Tongue (tissue), 2 donors: ENCODE measurements around the gene PPID. TPM values are rescaled to one million over a fixed set of nuclear protein-coding genes. Genes with fewer than 3 reads are reported as not detected.
"Not testable (repeated sequence)": the region's sequence is repeated elsewhere in the genome, so short reads cannot be mapped to it uniquely, and the experiment has no call there.

Experiments
- DNase-seq: peaks from one replicate; pipeline ENCODE4 v3.0.0-alpha.2; 2015
- total RNA-seq: library from RNA; depleted of rRNA; stranded (reverse); fragments of >200 nt; gene quantifications from one replicate; pipeline ENCODE4 v1.2.3, GENCODE V29; 2014

PPID gene
- total RNA-seq = 39.3 TPM

GRCh38 chr4:158722917-158723793 lies at the start of gene PPID:
Gene PPID, minus strand, starts transcription at chr4:158723396. Its CDS starts 108 bp downstream, at chr4:158723288.
- DNase-seq = peak; percentile 93

- no peak for DNase-seq
Measured at GRCh38 chr4:158771776-158772175, 48.6 kb upstream of the PPID start.

- DNase-seq = no peak
Measured at GRCh38 chr4:158770671-158771070, 47.5 kb upstream of the PPID start.

- DNase-seq = peak; percentile 57
Measured at GRCh38 chr4:158769175-158769921, 46.2 kb upstream of the PPID start.

GRCh38 chr4:158768555-158769174 lies 45.5 kb upstream of the PPID start, which contains the start of gene FNIP2:
Gene FNIP2, plus strand, starts transcription at chr4:158769026. Its CDS starts 187 bp downstream, at chr4:158769213.
- DNase-seq = peak; percentile 89

- DNase-seq = no peak
Measured at GRCh38 chr4:158767451-158767850, 44.3 kb upstream of the PPID start.

- no peak for DNase-seq
Measured at GRCh38 chr4:158766434-158767044, 43.3 kb upstream of the PPID start.

GRCh38 chr4:158763462-158763861 lies 40.3 kb upstream of the PPID start:
- DNase-seq = no peak

- no peak for DNase-seq
Measured at GRCh38 chr4:158762553-158762952, 39.4 kb upstream of the PPID start.

GRCh38 chr4:158760866-158761265 lies 37.7 kb upstream of the PPID start:
- no peak for DNase-seq

GRCh38 chr4:158759539-158759938 lies 36.3 kb upstream of the PPID start:
- not testable (repeated sequence) for DNase-seq

- DNase-seq = no peak
Measured at GRCh38 chr4:158758703-158759102, 35.5 kb upstream of the PPID start.

- no peak for DNase-seq
Measured at GRCh38 chr4:158758142-158758541, 34.9 kb upstream of the PPID start.

- DNase-seq = no peak
Measured at GRCh38 chr4:158756588-158756987, 33.4 kb upstream of the PPID start.

- DNase-seq = not testable (repeated sequence)
Measured at GRCh38 chr4:158755819-158756218, 32.6 kb upstream of the PPID start.

- no peak for DNase-seq
Measured at GRCh38 chr4:158754385-158755180, 31.4 kb upstream of the PPID start.

GRCh38 chr4:158750379-158750778 lies 27.2 kb upstream of the PPID start:
- DNase-seq = no peak

GRCh38 chr4:158746537-158746936 lies 23.3 kb upstream of the PPID start:
- not testable (repeated sequence) for DNase-seq

- DNase-seq = peak; percentile 16
Measured at GRCh38 chr4:158741326-158742021, 18.3 kb upstream of the PPID start.

- no peak for DNase-seq
Measured at GRCh38 chr4:158739600-158739999, 16.4 kb upstream of the PPID start.

- DNase-seq = no peak
Measured at GRCh38 chr4:158738866-158739265, 15.7 kb upstream of the PPID start.
